ENCODE results near the gene LCTL. TPM values are rescaled to one million over a fixed set of nuclear protein-coding genes. Genes with fewer than 3 reads are reported as not detected.

Gene LCTL
- total and polyA plus RNA-seq, 8 donors = not detected

- no peak for DNase-seq
- no peak for ATAC-seq
- H3K4me3 ChIP-seq = no peak overlapping the region
- intact Hi-C loops (cut with DNase I) = no loop called here
- H3K27me3 ChIP-seq = no peaks in the 10 kb centered on the region
- WGBS, 2 donors = 80 to 86% methylated on average over 8 of the region's 8 CpGs
- FAIRE-seq = no peak
- no peak for TF ChIP-seq CTCF (IDR thresholded peaks at IDR 0.05)
- H3K4me1 ChIP-seq = no peaks in the 10 kb centered on the region
- H3K36me3 ChIP-seq = no peaks in the 10 kb centered on the region
- H3K9me3 ChIP-seq = no peaks in the 10 kb centered on the region
- no peak overlapping the region for H3K27ac ChIP-seq
Observed at GRCh38 chr15:66588971-66589370, 23.2 kb upstream of the LCTL start.

GRCh38 chr15:66588537-66588936 lies 22.7 kb upstream of the LCTL start:
- ATAC-seq (no peak), FAIRE-seq (no peak), DNase-seq (no peak)
- WGBS, 2 donors = 68 to 71% methylated on average over 5 of the region's 5 CpGs
- intact Hi-C loops (cut with DNase I) = no loop called here
- Histone ChIP-seq H3K4me3 (no peak overlapping the region), H3K9me3 (no peaks in the 10 kb centered on the region), H3K27me3 (no peaks in the 10 kb centered on the region), H3K36me3 (no peaks in the 10 kb centered on the region), H3K4me1 (no peaks in the 10 kb centered on the region), H3K27ac (no peak overlapping the region)
- no peak for TF ChIP-seq CTCF (IDR thresholded peaks at IDR 0.05)

DNA sequence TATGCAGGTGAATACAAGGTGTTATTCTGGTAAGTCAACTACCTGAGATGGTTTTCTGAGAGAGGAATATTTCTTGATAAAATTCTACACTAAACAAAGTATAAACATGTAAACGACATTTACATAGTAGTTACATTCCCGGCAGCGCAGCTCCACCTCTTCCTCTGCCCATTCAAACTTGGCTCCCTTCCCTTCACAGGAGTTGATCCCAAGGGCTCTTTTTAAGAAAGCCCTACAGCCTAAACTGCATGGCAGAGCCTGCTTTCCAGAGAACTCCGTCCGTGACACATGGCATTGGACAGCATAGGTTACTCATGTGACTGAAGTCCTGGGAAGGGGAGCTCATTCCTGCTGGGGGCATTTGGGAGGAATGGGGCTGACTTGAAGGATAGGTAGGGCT lies 22.0 kb upstream of the LCTL start:
- H3K9me3 ChIP-seq = no peaks in the 10 kb centered on the region
- H3K4me3 ChIP-seq = no peak overlapping the region
- no peak for FAIRE-seq
- 55 to 61% methylated on average over 5 of the region's 5 CpGs for WGBS, 2 donors
- no peak for TF ChIP-seq CTCF (IDR thresholded peaks at IDR 0.05)
- ATAC-seq = no peak
- no peaks in the 10 kb centered on the region for H3K36me3 ChIP-seq
- H3K4me1 ChIP-seq = no peaks in the 10 kb centered on the region
- no peak for DNase-seq
- H3K27me3 ChIP-seq = no peaks in the 10 kb centered on the region
- intact Hi-C loops (cut with DNase I) = no loop called here
- no peak overlapping the region for H3K27ac ChIP-seq

- Histone ChIP-seq H3K4me1 (no peaks in the 10 kb centered on the region), H3K27me3 (no peaks in the 10 kb centered on the region), H3K36me3 (no peaks in the 10 kb centered on the region), H3K4me3 (no peak overlapping the region), H3K27ac (no peak overlapping the region), H3K9me3 (no peaks in the 10 kb centered on the region)
- FAIRE-seq (no peak), ATAC-seq (no peak), DNase-seq (no peak)
- intact Hi-C loops (cut with DNase I) = no loop called here
- TF ChIP-seq CTCF (IDR thresholded peaks at IDR 0.05) = no peak
Observed at GRCh38 chr15:66587020-66587419, 21.2 kb upstream of the LCTL start.

DNA sequence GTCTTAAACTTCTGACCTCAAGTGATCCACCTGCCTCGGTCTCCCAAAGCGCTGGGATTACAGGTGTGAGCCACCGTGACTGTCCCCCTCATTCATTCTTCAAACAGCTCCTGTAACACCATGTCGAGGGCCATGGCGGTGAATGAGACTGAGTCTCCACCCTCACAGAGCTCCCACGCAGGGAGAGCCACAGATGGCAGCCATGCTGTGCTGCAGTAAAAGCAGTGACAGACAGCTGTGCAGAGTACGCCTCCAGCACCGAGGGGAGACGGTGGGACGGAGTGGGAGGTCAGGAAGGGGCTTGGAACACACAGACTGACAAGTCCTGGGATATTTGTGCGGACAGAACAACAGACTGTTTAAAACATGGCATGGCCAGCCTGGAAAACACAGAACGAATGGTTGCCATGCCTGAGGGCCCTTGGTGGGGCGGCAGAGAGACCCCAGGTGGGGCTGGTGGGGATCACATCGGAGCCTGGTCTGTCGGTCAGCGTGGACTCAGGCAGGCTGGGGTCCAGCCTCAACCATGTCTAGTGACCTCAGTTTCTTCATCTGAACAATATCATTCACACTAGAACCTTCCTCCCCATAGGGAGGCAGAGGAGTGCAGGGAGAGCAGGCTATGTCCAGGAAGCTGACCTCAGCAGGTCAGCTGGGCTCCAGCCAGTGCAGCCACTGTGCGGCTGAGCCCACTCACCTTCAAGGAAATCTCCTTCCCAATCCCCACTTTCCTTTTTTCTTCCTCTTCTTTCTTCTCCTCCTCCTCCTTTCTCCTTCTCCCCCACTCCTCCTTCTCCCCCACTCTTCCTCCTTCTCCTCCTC lies 20.6 kb upstream of the LCTL start:
- H3K36me3 ChIP-seq = no peaks in the 10 kb centered on the region
- DNase-seq = no peak

More for the DNA sequence above, 20.6 kb upstream of the LCTL start:
- no peak for TF ChIP-seq CTCF (IDR thresholded peaks at IDR 0.05)
- 61 to 64% methylated on average over 17 of the region's 17 CpGs for WGBS, 2 donors
- Histone ChIP-seq H3K27ac (no peak overlapping the region), H3K4me3 (no peak overlapping the region), H3K27me3 (no peaks in the 10 kb centered on the region), H3K4me1 (no peaks in the 10 kb centered on the region), H3K9me3 (no peaks in the 10 kb centered on the region)
- intact Hi-C loops (cut with DNase I) = no loop called here
- ATAC-seq (no peak), FAIRE-seq (no peak)
